Memory B cell (primary cell): ENCODE data around the gene PRKAR2B.

ENCODE experiments used
- ATAC-seq: fragments of 150-1000 bp; cut with Tn5 transposase; 2 replicates; pipeline ENCODE4 v1.10.0; 2021; ENCODE audit warnings: low read depth, mild to moderate bottlenecking, moderate library complexity
- DNase-seq, 2 donors: peaks; one replicate each; pipeline ENCODE4 v3.0.0; 2022; ENCODE audit warnings: low spot score in 2 of 2
- H3K27ac Mint-ChIP-seq: one replicate; pipeline ENCODE4 v1.8.0; 2022; ENCODE audit warnings: mild to moderate bottlenecking, moderate library complexity, mixed read lengths
- H3K27me3 Mint-ChIP-seq: one replicate; pipeline ENCODE4 v1.8.0; 2022; ENCODE audit warnings: mixed read lengths
- H3K36me3 Mint-ChIP-seq: one replicate; pipeline ENCODE4 v1.8.0; 2022; ENCODE audit warnings: mild to moderate bottlenecking, mixed read lengths
- H3K4me1 Mint-ChIP-seq: one replicate; pipeline ENCODE4 v1.8.0; 2022; ENCODE audit warnings: mixed read lengths
- H3K4me3 Mint-ChIP-seq: one replicate; pipeline ENCODE4 v1.8.0; 2022; ENCODE audit warnings: mild to moderate bottlenecking, moderate library complexity, mixed read lengths
- H3K9me3 Mint-ChIP-seq: one replicate; pipeline ENCODE4 v1.8.0; 2022; ENCODE audit warnings: mixed read lengths

PRKAR2B gene

DNA sequence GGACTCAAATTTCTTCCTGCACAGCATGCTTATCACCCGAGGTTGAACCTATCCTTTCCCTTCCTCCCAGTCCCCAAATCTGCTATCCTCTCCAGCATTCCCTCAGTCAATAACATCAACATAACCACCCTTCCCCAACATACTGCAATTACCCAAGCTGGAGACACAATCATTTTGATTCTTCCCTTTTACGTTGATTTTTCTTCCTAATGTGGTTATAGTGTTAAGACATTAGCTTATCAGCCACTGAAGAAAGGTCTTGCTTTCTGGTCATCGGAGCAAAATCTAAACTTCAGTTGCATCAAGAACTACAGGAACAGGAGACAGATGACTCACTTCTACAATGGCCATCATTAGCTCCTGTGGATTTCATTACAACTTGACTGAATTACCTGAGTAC, 120.8 kb downstream of the PRKAR2B start:
- no peak for DNase-seq
- Mint-ChIP-seq H3K27ac (no peak overlapping the region), H3K4me3 (no peak overlapping the region), H3K9me3 (no peaks in the 10 kb centered on the region), H3K4me1 (peaks cover 5% of the 10 kb centered on the region), H3K36me3 (peaks cover 2% of the 10 kb centered on the region), H3K27me3 (peaks cover 3% of the 10 kb centered on the region)
- ATAC-seq, result no peak

DNA sequence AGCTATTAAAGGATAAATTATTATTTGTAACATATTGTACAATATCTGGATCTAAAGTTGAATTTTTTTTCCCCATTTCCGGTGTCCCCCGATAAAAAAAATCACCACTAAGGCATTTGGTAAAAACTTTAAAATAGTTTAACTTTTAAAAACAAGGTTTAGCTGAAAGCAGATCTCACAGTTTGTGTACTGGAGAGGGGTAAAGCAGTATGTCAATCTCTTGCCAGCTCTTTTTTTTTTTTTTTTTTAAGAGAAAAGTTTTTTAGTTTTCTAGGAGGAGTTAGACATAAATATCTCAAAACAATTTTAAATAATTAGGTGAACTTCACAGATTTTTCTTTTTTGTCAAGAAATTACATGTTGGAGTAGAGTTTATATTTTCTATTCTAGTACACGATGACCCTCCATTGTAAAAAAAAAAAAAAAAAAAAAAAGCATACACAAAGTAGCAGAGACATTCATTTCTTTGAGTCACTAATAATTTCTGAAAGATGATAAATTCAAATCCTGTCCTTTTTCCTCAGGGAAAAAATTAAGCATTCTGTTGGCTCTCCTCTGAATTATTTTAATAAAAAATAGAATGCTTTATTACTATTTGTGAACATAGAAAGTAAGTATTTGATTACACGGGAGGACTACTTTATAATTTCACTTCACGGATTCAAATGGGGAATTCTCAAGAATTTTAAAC, 122.4 kb downstream of the PRKAR2B start:
- peaks cover 3% of the 10 kb centered on the region for H3K27me3 Mint-ChIP-seq
- peak overlapping the region; percentile 98 for H3K27ac Mint-ChIP-seq
- H3K9me3 Mint-ChIP-seq, result no peaks in the 10 kb centered on the region
- ATAC-seq (no peak), DNase-seq (no peak)
- H3K4me1 Mint-ChIP-seq, result peaks cover 10% of the 10 kb centered on the region
- peak overlapping the region; percentile 93 for H3K4me3 Mint-ChIP-seq
- peaks cover 2% of the 10 kb centered on the region for H3K36me3 Mint-ChIP-seq

DNA sequence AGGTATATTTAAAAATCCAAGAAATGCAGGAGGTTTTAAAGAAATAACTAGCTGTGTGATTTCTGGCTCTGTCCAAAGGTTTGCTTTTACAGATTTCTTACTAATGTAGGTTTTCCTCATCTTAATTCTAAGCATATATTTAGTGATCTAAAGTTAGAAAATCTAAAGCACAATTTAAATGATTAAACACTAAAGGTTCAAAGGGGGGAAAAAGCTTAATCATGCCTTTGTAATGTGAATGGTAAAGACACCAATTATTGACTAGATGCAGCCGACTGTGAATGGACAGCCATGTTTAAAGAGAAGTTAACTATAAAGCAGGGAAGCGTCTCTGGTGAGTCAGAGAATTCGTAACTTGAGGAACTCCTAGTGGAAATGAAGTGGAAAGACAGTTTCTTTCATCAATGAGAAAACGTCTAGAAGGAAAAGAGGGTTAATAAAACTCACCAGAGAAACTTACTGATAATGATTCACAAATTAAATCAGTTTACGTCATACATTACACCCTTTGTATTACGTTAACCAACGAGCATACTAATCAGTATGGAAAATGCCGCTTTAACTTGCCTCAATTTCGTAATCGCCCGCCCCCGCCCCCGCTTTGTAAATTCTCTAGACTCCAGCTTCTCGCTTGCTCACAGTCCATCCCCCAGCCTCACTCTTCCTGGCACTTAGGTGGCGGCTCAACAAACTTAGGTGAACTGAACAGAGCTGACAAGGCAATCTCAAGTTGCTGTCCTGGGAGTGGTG, 123.2 kb downstream of the PRKAR2B start:
- Mint-ChIP-seq H3K4me1 (peaks cover 10% of the 10 kb centered on the region), H3K9me3 (no peaks in the 10 kb centered on the region), H3K27ac (peak overlapping the region; percentile 98), H3K27me3 (peaks cover 3% of the 10 kb centered on the region), H3K4me3 (peak overlapping the region; percentile 93), H3K36me3 (peaks cover 2% of the 10 kb centered on the region)
- DNase-seq (peak in 1 of 2 donors; percentile 25), ATAC-seq (peak; percentile 0)

DNA sequence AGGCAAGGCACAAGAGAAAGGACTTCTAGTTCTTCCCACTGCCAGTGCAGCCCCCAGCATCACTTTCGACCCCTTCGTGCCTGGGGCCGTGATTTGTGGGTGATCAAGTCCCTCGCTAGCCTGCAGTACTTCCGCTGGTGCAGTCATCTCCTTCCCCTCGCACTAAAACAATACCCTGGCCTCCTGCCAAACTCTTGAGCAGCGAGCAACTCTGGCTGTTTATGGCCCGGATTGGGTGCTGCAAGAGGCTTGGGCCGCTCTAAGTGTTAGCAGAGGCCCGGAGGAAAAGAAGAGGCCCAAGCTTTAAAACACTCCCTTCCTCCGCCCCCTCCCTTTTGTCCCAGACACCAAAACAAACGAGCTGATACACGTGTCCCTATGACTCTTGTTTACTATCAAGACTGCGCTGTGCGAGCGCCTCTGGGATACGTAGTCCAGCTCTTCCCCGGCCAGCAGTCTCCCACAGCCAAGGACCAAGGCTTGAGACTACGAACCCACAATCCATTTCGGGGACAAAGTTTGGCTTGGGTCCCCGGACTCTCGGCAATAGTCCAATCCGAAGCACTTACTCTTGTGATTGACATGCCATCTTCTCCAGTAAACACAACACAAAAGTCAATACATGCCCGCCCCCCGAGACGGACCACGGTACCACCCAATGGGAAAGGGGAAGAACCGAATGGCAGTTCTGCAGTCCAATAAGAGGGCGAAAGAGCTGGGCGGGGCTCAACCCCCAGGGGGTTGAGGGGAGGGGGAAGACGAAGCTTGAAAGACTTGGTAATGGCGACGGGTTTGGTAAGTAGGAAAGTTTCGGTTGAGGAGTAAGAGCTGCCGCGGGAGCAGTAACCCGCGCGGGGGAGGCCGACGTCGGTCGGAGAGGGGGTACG, 124.0 kb downstream of the PRKAR2B start, which contains the start of gene HBP1:
HBP1 (plus strand) TSS at position 771 of the 887 bp plus-strand sequence. CDS start 10,891 bp downstream, outside the sequence.
- no peaks in the 10 kb centered on the region for H3K9me3 Mint-ChIP-seq
- peak within 1 kb of the TSS; percentile 93 for H3K4me3 Mint-ChIP-seq
- peaks cover 2% of the 10 kb centered on the region for H3K36me3 Mint-ChIP-seq
- peaks cover 3% of the 10 kb centered on the region for H3K27me3 Mint-ChIP-seq
- H3K27ac Mint-ChIP-seq, result peak within 1 kb of the TSS; percentile 98
- peak; percentile 72 for ATAC-seq
- DNase-seq, result peak; percentile 87 to 97
- peaks cover 15% of the 10 kb centered on the region for H3K4me1 Mint-ChIP-seq

DNA sequence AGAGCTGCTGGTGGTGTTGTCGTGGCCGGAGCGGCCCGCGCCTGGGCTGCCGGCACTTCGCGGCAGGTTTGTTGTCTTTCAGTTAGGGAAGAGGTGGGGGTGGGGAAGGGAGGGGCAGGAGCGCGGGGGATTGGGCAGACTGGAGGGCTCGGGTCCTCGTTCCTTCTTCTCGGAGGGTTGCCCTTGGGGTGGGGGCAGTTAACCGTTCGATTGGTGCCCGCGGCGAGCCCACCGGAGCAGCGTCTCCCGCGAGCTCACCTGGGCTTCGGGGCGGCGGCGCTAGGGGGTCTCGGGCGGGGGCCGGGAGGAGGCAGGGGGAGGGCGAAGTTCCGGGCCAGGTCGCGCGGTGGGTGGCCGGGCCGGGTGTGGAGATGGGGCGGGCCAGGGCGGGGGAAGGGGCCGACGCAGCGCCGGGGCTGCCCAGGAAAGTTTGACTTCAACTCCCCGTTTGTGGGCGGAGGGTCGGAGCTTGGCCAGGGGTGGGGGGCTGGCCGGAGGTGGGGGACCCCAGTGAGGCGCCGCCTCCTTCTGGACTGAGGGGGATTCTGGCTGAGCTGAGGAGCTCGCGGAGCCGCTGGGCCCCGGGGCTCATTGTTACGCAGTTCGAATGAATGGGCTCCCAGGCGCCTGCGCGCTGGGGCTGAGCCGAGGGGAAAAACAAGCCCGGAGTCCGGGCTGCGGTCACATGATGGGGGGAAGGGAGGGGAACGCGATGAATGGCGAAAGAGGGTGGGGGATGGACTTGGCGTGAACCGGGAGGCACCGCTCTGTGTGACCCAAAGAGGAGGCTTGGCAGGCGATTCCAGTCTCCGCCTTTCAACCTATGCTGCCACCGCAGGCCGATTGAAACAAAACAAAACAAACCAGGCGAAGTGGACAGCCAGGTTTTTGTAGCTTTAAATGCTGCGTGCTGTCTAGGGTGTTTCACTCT, 124.9 kb downstream of the PRKAR2B start:
- H3K9me3 Mint-ChIP-seq, result no peaks in the 10 kb centered on the region
- H3K4me3 Mint-ChIP-seq, result peak overlapping the region; percentile 93

DNA sequence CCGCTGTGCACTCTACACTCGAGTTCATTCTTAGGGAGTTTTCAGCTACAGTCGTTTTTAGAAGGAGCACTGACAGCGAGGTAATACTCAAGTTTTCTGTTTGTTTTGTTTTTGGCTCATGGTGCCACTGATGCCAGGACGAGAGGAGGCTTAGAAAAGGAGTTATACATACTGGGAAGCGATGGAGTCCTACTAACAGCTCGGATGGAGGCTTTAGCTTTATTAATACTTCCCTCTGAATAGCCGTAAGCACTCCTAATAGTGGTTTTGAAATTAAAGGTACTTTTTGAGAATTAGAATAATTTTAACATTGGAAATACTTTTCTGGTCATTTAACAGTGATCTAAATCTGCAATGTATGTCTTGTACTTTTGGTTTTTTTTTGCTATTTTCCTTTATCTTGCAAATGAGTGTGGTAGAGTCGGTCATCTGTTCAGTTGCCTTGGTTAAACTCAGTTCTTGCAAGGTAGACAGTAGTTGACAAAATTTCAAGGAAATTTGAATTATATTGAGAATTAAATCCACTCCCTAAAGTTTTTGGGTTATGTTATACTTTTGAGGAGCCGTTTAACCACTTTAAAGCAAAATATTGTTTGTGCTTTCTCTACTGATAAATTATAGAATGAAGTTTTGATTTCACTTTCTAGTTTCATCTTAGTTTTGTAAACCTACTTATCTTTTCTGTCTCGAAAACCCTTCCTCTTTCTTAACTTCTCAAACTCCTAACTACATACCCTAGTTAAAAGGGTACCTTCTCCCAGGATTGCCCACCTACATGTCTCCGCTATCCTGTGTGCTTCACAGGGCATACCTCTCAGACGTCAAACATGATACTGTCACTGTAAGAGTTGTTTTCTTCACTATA, 125.8 kb downstream of the PRKAR2B start:
- Mint-ChIP-seq H3K4me1 (peaks cover 25% of the 10 kb centered on the region), H3K36me3 (peaks cover 7% of the 10 kb centered on the region), H3K9me3 (no peaks in the 10 kb centered on the region), H3K27ac (peak overlapping the region; percentile 98), H3K4me3 (peak overlapping the region; percentile 93), H3K27me3 (peaks cover 2% of the 10 kb centered on the region)
- peak in 1 of 2 donors; percentile 5 for DNase-seq
- ATAC-seq, result no peak

More for the DNA sequence above, 124.9 kb downstream of the PRKAR2B start:
- peak overlapping the region; percentile 98 for H3K27ac Mint-ChIP-seq
- H3K27me3 Mint-ChIP-seq, result peaks cover 3% of the 10 kb centered on the region
- ATAC-seq (peak; percentile 41), DNase-seq (peak; percentile 85 to 91)
- peaks cover 6% of the 10 kb centered on the region for H3K36me3 Mint-ChIP-seq
- H3K4me1 Mint-ChIP-seq, result peaks cover 23% of the 10 kb centered on the region

DNA sequence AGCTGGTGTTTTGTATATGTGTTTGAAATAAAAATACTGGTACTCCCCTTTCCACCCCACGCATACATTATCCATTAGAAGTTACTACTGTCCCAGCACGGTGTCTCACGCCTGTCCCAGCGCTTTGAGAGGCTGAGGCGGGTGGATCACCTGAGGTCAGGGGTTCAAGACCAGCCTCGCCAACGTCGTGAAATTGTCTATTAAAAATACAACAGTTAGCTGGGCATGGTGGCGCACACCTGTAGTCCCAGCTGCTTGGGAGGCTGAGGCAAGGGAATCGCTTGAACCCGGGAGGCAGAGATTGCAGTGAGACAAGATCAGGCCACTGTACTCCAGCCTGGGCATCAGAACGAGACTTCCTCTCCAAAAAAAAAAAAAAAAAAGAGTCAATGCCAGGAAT, 127.0 kb downstream of the PRKAR2B start:
- Mint-ChIP-seq H3K36me3 (peaks cover 9% of the 10 kb centered on the region), H3K9me3 (no peaks in the 10 kb centered on the region), H3K27me3 (no peaks in the 10 kb centered on the region), H3K4me3 (peak overlapping the region; percentile 12), H3K4me1 (peaks cover 28% of the 10 kb centered on the region), H3K27ac (no peak overlapping the region)
- ATAC-seq, result no peak
- DNase-seq, result no peak

DNA sequence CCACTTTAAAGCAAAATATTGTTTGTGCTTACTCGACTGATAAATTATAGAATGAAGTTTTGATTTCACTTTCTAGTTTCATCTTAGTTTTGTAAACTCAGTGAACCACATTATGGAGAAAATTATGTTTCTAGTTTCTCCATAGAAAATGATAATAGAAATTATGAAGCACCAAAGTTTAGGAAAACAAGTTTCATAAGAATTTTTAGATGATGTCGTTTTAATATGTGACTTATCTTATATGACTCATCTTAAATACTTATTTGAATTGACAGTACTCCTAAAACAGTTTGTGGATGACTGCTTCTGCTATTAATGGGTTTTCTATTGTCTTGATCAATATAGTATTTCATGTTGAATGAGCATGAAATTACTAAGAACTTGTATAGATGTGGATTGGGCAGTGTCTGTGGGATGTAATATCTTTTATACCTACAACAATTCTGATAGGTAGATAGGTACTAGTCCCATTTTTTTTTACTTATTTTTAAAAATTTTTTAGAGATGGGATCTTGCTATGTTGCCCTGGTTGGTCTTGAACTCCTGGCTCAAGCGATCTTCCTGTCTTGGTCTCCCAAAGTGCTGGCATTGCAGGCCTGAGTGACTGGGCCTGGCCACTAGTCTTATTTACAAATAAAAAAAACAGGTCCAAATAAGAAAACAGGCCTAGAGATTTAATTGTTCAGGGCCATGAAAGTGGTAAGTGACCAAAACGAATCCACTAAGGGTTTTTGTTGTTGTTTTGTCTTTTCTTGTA, 127.9 kb downstream of the PRKAR2B start:
- Mint-ChIP-seq H3K27ac (no peak overlapping the region), H3K36me3 (peaks cover 9% of the 10 kb centered on the region), H3K27me3 (no peaks in the 10 kb centered on the region), H3K4me3 (no peak overlapping the region), H3K9me3 (no peaks in the 10 kb centered on the region), H3K4me1 (peaks cover 34% of the 10 kb centered on the region)
- ATAC-seq (no peak), DNase-seq (no peak)

DNA sequence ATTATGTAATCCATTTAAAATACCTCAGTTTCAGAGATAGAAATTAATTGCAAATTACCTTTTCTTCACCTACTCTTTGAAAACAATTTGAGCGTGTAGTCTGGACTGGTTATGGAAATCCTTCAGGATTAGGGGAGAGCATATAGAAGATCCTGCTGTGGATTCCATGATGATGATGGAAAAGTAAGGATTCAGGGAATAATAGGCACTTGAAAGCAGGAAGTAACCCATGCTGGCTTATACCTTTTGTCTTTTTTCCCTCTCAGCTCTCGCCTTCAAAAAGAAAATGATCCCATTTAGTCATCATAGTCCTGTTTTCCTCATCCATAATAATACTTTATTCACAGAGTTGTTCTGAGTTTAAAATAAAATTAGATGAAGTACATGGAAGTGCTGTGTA, 128.7 kb downstream of the PRKAR2B start:
- H3K4me1 Mint-ChIP-seq, result peaks cover 31% of the 10 kb centered on the region
- H3K27ac Mint-ChIP-seq, result no peak overlapping the region
- H3K4me3 Mint-ChIP-seq, result no peak overlapping the region
- H3K27me3 Mint-ChIP-seq, result no peaks in the 10 kb centered on the region
- ATAC-seq (no peak), DNase-seq (no peak)
- H3K9me3 Mint-ChIP-seq, result no peaks in the 10 kb centered on the region
- peaks cover 9% of the 10 kb centered on the region for H3K36me3 Mint-ChIP-seq

DNA sequence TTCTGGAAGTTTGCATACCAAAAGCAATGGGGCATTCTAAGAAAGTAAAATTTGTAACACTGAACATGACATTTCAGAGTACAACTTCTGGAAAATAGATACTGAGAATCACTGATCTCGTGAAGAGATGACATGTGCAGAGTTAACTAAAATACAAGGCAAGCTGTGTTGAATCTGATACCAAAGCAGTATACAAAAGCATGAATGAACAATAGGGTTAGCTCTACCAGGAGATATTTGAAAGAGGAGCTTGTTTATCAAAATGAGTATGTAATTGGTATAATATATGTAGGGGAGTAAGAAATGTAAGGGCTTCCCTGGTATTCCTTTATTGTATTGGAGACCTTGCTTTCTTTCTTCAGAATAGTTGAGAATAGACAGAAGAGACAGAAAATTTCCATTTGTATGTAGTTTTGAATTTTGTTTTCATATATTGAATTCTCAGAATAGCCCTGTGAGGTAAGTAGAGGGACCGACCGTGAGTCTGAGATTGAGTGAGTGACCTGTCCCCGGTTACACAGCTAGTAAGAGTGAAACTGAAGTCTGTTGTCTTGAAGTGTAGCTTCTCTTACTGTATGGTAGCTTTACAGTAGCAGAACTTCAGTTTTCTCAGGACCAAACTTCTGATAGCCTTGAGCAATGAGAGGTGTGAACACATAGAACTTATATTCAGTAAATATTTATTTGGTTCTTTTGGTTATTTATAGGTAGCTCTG, 129.3 kb downstream of the PRKAR2B start:
- Mint-ChIP-seq H3K4me3 (peak overlapping the region; percentile 12), H3K9me3 (no peaks in the 10 kb centered on the region), H3K27ac (no peak overlapping the region), H3K4me1 (peaks cover 30% of the 10 kb centered on the region), H3K27me3 (no peaks in the 10 kb centered on the region), H3K36me3 (peaks cover 8% of the 10 kb centered on the region)
- ATAC-seq (no peak), DNase-seq (no peak)

DNA sequence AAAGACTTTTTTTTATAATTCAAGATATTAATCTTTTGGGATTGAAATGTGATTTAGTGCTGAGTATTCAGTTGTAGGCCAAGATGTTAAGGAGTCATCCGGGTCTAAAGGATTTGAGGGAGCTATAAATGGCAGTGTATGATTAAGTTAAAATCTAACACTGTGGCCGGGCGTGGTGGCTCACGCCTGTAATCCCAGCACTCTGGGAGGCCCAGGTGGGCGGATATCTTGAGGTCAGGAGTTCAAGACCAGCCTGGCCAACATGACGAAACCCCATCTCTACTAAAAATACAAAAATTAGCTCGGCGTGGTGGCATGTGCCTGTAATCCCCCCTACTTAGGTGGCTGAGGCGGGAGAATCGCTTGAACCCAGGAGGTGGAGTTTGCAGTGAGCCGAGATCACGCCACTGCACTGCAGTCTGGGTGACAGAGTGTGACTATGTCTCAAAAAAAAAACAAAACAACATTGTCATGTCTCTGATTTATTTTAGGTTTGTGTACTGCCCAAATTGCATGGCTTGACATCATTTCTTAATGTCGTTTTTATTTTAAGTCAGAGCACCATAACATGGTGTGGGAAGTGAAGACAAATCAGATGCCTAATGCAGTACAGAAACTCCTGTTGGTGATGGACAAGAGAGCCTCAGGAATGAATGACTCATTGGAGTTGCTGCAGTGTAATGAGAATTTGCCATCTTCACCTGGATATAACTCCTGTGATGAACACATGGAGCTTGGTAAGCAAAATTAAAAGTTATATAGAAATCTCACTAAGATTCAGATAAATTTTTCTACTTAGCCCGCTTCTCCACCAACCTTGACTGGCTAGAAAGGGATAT, 135.0 kb downstream of the PRKAR2B start:
- no peak for DNase-seq
- H3K27me3 Mint-ChIP-seq, result no peaks in the 10 kb centered on the region
- H3K36me3 Mint-ChIP-seq, result peaks cover 15% of the 10 kb centered on the region
- H3K4me3 Mint-ChIP-seq, result no peak overlapping the region
- no peak for ATAC-seq
- peaks cover 15% of the 10 kb centered on the region for H3K4me1 Mint-ChIP-seq
- H3K27ac Mint-ChIP-seq, result no peak overlapping the region
- H3K9me3 Mint-ChIP-seq, result no peaks in the 10 kb centered on the region
